ENCODE results near the gene TPP2.

DNA sequence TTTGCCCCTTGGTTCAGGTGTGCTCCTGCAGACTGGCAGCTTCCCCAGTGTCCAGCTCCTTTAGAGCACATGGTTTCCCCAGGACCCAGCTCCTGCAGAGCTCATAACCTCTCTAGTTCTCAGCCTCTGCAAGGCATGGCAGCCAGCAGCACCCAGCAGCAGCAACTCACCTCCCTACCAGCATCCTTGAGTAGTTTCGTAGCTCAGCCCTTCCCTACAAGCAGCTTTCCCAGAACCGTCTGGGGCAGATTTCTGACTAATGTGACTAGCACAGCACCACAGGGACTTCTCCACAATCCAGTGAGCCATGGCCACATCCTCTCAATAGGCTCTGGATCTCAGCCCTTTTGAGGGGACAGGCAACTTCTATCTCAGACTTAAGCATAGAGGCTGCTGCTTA lies 112.2 kb downstream of the TPP2 start:
- TF ChIP-seq, protein P1, sequence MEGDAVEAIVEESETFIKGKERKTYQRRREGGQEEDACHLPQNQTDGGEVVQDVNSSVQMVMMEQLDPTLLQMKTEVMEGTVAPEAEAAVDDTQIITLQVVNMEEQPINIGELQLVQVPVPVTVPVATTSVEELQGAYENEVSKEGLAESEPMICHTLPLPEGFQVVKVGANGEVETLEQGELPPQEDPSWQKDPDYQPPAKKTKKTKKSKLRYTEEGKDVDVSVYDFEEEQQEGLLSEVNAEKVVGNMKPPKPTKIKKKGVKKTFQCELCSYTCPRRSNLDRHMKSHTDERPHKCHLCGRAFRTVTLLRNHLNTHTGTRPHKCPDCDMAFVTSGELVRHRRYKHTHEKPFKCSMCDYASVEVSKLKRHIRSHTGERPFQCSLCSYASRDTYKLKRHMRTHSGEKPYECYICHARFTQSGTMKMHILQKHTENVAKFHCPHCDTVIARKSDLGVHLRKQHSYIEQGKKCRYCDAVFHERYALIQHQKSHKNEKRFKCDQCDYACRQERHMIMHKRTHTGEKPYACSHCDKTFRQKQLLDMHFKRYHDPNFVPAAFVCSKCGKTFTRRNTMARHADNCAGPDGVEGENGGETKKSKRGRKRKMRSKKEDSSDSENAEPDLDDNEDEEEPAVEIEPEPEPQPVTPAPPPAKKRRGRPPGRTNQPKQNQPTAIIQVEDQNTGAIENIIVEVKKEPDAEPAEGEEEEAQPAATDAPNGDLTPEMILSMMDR (IDR thresholded peaks at IDR 0.05 in 2 of 3, conservative IDR thresholded peaks at IDR 0.05 in 1 of 3; ENCODE audit: borderline replicate concordance in 1 of 3, insufficient read depth in 1 of 3, low read depth in 2 of 3, low read length in 2 of 3) = no peak
- no peak for TF ChIP-seq POLR2A (IDR thresholded peaks at IDR 0.05; ENCODE audit: borderline replicate concordance, extremely low read depth, insufficient read depth, insufficient read length)
- TF ChIP-seq SIN3A (IDR thresholded peaks at IDR 0.05; ENCODE audit: low read depth) = no peak
- TF ChIP-seq, protein P2, sequence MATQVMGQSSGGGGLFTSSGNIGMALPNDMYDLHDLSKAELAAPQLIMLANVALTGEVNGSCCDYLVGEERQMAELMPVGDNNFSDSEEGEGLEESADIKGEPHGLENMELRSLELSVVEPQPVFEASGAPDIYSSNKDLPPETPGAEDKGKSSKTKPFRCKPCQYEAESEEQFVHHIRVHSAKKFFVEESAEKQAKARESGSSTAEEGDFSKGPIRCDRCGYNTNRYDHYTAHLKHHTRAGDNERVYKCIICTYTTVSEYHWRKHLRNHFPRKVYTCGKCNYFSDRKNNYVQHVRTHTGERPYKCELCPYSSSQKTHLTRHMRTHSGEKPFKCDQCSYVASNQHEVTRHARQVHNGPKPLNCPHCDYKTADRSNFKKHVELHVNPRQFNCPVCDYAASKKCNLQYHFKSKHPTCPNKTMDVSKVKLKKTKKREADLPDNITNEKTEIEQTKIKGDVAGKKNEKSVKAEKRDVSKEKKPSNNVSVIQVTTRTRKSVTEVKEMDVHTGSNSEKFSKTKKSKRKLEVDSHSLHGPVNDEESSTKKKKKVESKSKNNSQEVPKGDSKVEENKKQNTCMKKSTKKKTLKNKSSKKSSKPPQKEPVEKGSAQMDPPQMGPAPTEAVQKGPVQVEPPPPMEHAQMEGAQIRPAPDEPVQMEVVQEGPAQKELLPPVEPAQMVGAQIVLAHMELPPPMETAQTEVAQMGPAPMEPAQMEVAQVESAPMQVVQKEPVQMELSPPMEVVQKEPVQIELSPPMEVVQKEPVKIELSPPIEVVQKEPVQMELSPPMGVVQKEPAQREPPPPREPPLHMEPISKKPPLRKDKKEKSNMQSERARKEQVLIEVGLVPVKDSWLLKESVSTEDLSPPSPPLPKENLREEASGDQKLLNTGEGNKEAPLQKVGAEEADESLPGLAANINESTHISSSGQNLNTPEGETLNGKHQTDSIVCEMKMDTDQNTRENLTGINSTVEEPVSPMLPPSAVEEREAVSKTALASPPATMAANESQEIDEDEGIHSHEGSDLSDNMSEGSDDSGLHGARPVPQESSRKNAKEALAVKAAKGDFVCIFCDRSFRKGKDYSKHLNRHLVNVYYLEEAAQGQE (IDR thresholded peaks at IDR 0.05; ENCODE audit: low read depth) = no peak
- TF ChIP-seq ELF1 (IDR thresholded peaks at IDR 0.05; ENCODE audit: borderline replicate concordance, low read depth) = no peak
- TF ChIP-seq TCF7L2 (IDR thresholded peaks at IDR 0.05; ENCODE audit: borderline replicate concordance, extremely low read depth, insufficient read depth, insufficient read length) = no peak
- TF ChIP-seq JUND (IDR thresholded peaks at IDR 0.05) = no peak
- no peak for TF ChIP-seq CBX3 (IDR thresholded peaks at IDR 0.05; ENCODE audit: low read depth)
- TF ChIP-seq POLR2AphosphoS5 (IDR thresholded peaks at IDR 0.05; ENCODE audit: low read depth, low read length) = no peak
- no peak for TF ChIP-seq SP1 (IDR thresholded peaks at IDR 0.05; ENCODE audit: low read depth)
- TF ChIP-seq CEBPB (IDR thresholded peaks at IDR 0.05; ENCODE audit: low read depth) = no peak
- no peak for TF ChIP-seq EZH2 (IDR thresholded peaks at IDR 0.05)
- TF ChIP-seq EZH2phosphoT487 (IDR thresholded peaks at IDR 0.05; ENCODE audit: borderline replicate concordance) = no peak
